Measurements from ENCODE around the gene DHX8.

DNA sequence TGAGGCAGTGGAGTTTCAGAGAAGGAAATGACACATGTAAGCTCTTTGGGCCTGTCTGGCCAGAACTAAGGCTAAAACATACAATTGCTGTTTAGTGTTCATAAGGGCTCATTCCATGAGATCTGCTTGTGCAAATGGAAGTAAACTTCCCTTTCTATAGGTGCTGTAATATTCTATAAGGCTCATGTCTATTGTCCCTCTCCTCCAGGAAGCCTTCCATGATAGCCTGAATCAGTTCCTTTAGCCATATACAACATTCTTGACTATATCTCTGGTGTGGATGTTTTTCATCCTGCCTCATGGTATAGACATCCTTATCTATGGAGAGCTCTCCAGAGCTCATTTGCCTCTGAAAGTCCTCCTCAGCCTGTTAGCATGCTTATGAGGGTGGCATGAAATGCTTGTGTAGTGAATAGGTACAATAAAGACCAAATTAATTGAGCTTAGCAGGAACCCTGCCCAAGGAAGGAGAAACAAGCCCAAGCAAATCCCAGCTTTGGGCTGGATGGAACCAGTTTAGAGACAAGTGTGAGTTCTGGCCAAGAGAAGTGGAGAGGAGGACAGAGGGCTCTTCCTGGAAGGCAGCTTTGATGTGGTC lies 64.0 kb downstream of the DHX8 start:
- TF ChIP-seq, protein P1, sequence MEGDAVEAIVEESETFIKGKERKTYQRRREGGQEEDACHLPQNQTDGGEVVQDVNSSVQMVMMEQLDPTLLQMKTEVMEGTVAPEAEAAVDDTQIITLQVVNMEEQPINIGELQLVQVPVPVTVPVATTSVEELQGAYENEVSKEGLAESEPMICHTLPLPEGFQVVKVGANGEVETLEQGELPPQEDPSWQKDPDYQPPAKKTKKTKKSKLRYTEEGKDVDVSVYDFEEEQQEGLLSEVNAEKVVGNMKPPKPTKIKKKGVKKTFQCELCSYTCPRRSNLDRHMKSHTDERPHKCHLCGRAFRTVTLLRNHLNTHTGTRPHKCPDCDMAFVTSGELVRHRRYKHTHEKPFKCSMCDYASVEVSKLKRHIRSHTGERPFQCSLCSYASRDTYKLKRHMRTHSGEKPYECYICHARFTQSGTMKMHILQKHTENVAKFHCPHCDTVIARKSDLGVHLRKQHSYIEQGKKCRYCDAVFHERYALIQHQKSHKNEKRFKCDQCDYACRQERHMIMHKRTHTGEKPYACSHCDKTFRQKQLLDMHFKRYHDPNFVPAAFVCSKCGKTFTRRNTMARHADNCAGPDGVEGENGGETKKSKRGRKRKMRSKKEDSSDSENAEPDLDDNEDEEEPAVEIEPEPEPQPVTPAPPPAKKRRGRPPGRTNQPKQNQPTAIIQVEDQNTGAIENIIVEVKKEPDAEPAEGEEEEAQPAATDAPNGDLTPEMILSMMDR (conservative IDR thresholded peaks at IDR 0.05 in 1 of 2, IDR thresholded peaks at IDR 0.05 in 1 of 2; ENCODE audit: extremely low read depth in 1 of 2, insufficient read depth in 1 of 2, low read depth in 1 of 2, low read length in 2 of 2): no peak
- TF ChIP-seq EZH2 (IDR thresholded peaks at IDR 0.05; ENCODE audit: borderline replicate concordance, low read length): no peak
